Glutamatergic neuron (in vitro differentiated cells): ENCODE data around the gene CPM. TPM values are rescaled to one million over a fixed set of nuclear protein-coding genes. Genes with fewer than 3 reads are reported as not detected.

Experiments used
- DNase-seq: peaks from one replicate; pipeline ENCODE4 v3.0.0; 2022
- H3K27ac Mint-ChIP-seq: one replicate; pipeline ENCODE4 v1.8.0; 2020; ENCODE audit warnings: mild to moderate bottlenecking, mixed read lengths, inconsistent platforms; ENCODE audit not compliant: unreplicated experiment
- H3K27me3 Mint-ChIP-seq: one replicate; pipeline ENCODE4 v1.8.0; 2020; ENCODE audit warnings: mild to moderate bottlenecking, moderate library complexity, mixed read lengths, inconsistent platforms; ENCODE audit not compliant: unreplicated experiment
- H3K36me3 Mint-ChIP-seq: one replicate; pipeline ENCODE4 v1.8.0; 2020; ENCODE audit warnings: mild to moderate bottlenecking, mixed read lengths, inconsistent platforms; ENCODE audit not compliant: unreplicated experiment
- H3K4me1 Mint-ChIP-seq: one replicate; pipeline ENCODE4 v1.8.0; 2020; ENCODE audit warnings: mild to moderate bottlenecking, low read depth, mixed read lengths, inconsistent platforms; ENCODE audit not compliant: unreplicated experiment
- H3K4me3 Mint-ChIP-seq: one replicate; pipeline ENCODE4 v1.8.0; 2020; ENCODE audit warnings: mild to moderate bottlenecking, mixed read lengths, inconsistent platforms; ENCODE audit not compliant: unreplicated experiment
- H3K9me3 Mint-ChIP-seq: one replicate; pipeline ENCODE4 v1.8.0; 2020; ENCODE audit warnings: mild to moderate bottlenecking, moderate library complexity, mixed read lengths, inconsistent platforms; ENCODE audit not compliant: unreplicated experiment
- total RNA-seq: library from RNA; stranded (reverse); fragmentation: NEBNext Ultra II Directional; extraction: Animal tissue kit (Norgen Biotek cat#: 25700); gene quantifications from one replicate; pipeline ENCODE4 v1.2.1, GENCODE V29; 2021; ENCODE audit not compliant: unreplicated experiment
- TF ChIP-seq, protein P1 (sequence below): fragments of 200-600 bp; sonication (generic); IDR thresholded peaks from one replicate; pipeline ENCODE4 v1.5.0; 2021; ENCODE audit not compliant: partially characterized antibody, unreplicated experiment

CPM gene
- total RNA-seq, 1 donor from 2014 or later, result not detected

GRCh38 chr12:68919581-68920239, 13.3 kb downstream of the CPM start:
- H3K27me3 Mint-ChIP-seq, result peaks cover 2% of the 10 kb centered on the region
- H3K27ac Mint-ChIP-seq, result no peak overlapping the region
- H3K36me3 Mint-ChIP-seq, result no peaks in the 10 kb centered on the region
- peaks cover 3% of the 10 kb centered on the region for H3K4me1 Mint-ChIP-seq
- TF ChIP-seq, protein P1, sequence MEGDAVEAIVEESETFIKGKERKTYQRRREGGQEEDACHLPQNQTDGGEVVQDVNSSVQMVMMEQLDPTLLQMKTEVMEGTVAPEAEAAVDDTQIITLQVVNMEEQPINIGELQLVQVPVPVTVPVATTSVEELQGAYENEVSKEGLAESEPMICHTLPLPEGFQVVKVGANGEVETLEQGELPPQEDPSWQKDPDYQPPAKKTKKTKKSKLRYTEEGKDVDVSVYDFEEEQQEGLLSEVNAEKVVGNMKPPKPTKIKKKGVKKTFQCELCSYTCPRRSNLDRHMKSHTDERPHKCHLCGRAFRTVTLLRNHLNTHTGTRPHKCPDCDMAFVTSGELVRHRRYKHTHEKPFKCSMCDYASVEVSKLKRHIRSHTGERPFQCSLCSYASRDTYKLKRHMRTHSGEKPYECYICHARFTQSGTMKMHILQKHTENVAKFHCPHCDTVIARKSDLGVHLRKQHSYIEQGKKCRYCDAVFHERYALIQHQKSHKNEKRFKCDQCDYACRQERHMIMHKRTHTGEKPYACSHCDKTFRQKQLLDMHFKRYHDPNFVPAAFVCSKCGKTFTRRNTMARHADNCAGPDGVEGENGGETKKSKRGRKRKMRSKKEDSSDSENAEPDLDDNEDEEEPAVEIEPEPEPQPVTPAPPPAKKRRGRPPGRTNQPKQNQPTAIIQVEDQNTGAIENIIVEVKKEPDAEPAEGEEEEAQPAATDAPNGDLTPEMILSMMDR, result no peak
- no peak for DNase-seq
- no peak overlapping the region for H3K4me3 Mint-ChIP-seq
- H3K9me3 Mint-ChIP-seq, result no peaks in the 10 kb centered on the region

- TF ChIP-seq, protein P1, result no peak
- Mint-ChIP-seq H3K4me1 (peaks cover 3% of the 10 kb centered on the region), H3K4me3 (no peak overlapping the region), H3K27me3 (peaks cover 2% of the 10 kb centered on the region), H3K9me3 (no peaks in the 10 kb centered on the region), H3K27ac (no peak overlapping the region), H3K36me3 (no peaks in the 10 kb centered on the region)
- no peak for DNase-seq
These were observed 14.0 kb downstream of the CPM start for GRCh38 chr12:68918960-68919359.

DNA sequence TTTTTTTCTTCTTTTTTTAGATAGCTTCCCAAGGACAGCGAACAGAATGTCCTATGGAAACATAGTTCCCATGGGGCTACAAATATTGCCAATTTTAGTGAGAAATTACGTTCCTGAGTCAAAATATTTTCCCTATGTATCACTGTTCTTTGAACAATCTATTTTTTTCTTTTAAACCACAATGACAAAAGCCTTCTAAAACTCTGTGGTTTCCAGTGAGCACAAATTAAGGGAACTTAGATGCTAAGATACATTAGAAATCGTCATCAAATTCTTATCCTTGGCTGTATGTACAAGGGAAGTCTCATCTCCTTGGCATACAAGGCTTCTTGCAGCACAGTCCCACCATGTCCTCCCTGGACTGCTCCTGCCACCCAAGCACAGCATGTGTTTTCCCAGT, 17.9 kb downstream of the CPM start:
- Mint-ChIP-seq H3K36me3 (no peaks in the 10 kb centered on the region), H3K4me3 (no peak overlapping the region), H3K4me1 (peaks cover 2% of the 10 kb centered on the region), H3K27me3 (peaks cover 2% of the 10 kb centered on the region), H3K27ac (no peak overlapping the region), H3K9me3 (no peaks in the 10 kb centered on the region)
- DNase-seq, result no peak
- TF ChIP-seq, protein P1, result no peak

DNA sequence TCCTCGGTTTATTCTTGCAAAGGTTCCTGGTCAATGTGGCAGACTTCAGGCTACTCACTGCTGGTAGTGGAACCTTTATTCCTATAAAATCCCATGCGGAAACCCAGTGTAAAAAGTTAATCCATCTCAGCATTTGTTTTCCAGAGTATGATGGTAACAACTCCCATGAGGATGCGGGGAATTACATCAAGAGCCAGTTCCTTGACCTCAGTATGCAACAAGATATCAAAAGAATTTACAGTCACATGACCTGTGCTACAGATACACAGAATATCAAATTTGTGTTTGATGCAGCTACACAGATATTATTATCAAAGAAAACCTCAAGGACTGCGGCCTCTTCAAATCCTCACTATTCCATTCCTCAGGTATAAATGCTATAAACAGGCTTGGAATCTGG, 19.3 kb downstream of the CPM start:
- no peak overlapping the region for H3K27ac Mint-ChIP-seq
- no peaks in the 10 kb centered on the region for H3K36me3 Mint-ChIP-seq
- TF ChIP-seq, protein P1, result no peak
- DNase-seq, result no peak
- no peaks in the 10 kb centered on the region for H3K4me1 Mint-ChIP-seq
- peaks cover 2% of the 10 kb centered on the region for H3K27me3 Mint-ChIP-seq
- no peak overlapping the region for H3K4me3 Mint-ChIP-seq
- no peaks in the 10 kb centered on the region for H3K9me3 Mint-ChIP-seq

DNA sequence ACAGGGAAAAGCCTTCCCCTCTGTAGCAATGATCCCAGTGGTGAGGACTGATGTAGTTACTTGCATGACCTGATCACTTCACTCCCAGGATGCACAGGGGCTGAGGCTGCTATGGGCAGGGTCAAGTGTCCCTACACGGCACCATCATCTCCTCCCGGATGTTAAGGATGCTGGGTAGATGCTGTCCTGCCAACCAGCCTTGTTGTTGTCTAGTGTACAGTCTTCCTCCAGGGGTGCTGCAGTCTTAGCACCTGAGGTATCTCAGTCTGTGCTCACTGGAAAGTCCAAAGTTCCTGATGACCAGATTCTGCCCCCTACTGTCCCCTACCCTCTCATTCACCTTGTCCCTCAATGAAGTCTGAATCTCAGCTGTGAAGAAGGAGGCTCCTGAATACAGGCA, 20.1 kb downstream of the CPM start:
- Mint-ChIP-seq H3K27ac (no peak overlapping the region), H3K4me3 (no peak overlapping the region), H3K36me3 (no peaks in the 10 kb centered on the region), H3K9me3 (no peaks in the 10 kb centered on the region), H3K27me3 (peaks cover 2% of the 10 kb centered on the region), H3K4me1 (no peaks in the 10 kb centered on the region)
- TF ChIP-seq, protein P1, result no peak
- no peak for DNase-seq
